GM12878 (cell line): ENCODE data around the gene PLPP3. TPM values are rescaled to one million over a fixed set of nuclear protein-coding genes. Genes with fewer than 3 reads are reported as not detected.

Experiments used
- BACH1 ChIP-seq: fragments of 450-650 bp; IDR thresholded peaks from 2 replicates; pipeline ENCODE4 v1.6.1; 2017; ENCODE audit warnings: mild to moderate bottlenecking, borderline replicate concordance
- HDAC2 ChIP-seq: fragments of 200-600 bp; sonication (generic); IDR thresholded peaks from 2 replicates; pipeline ENCODE4 v1.6.1; 2017
- NFIC ChIP-seq: IDR thresholded peaks from 2 replicates; pipeline ENCODE4 v1.6.1; 2012; ENCODE audit warnings: low read depth, mild to moderate bottlenecking, inconsistent platforms, low read length, moderate library complexity
- NFYA ChIP-seq: IDR thresholded peaks from 2 replicates; pipeline ENCODE4 v1.6.1; 2011; ENCODE audit warnings: low read depth, mild to moderate bottlenecking, low read length, improper control_type of control experiment, borderline replicate concordance
- RB1 ChIP-seq: fragments of 450-650 bp; formaldehyde crosslinking; IDR thresholded peaks from 2 replicates; pipeline ENCODE4 v1.6.1; 2017; ENCODE audit warnings: mild to moderate bottlenecking, borderline replicate concordance
- ZBED1 ChIP-seq: IDR thresholded peaks from 2 replicates; pipeline ENCODE4 v1.6.1; 2016; ENCODE audit warnings: borderline replicate concordance
- ZNF274 ChIP-seq: IDR thresholded peaks from one replicate; pipeline ENCODE4 v1.8.0; 2011; ENCODE audit not compliant: insufficient read length, insufficient read depth
- ZNF622 ChIP-seq: fragments of 450-650 bp; IDR thresholded peaks from 2 replicates; pipeline ENCODE4 v1.6.1; 2017; ENCODE audit warnings: mild to moderate bottlenecking, inconsistent platforms
- polyA plus RNA-seq, 11 experiments: library from polyadenylated mRNA; depleted of rRNA in 4 of 11; unstranded in 6 of 11; stranded (reverse) in 5 of 11; fragments of >200 nt; fragmentation: Nextera tagmentation in 4 of 11; fragmentation: Illumina TruSeq in 1 of 11; extraction: Ambion mirVana in 4 of 11; extraction: Trizol in 1 of 11; gene quantifications; 1 replicate in 1 of 11; 2 replicates in 10 of 11; pipeline versions ENCODE4 v1.2.1 to v1.2.3, GENCODE V29; 2011 to 2016; ENCODE audit warnings: inconsistent platforms in 2 of 11, missing spikeins in 2 of 11, low read depth in 1 of 11
- total RNA-seq, 4 experiments: library from RNA; depleted of rRNA in 3 of 4; stranded (reverse); fragments of >200 nt in 3 of 4; fragmentation: Illumina TruSeq in 1 of 4; extraction: Trizol in 1 of 4; gene quantifications; 2 replicates each; pipeline versions ENCODE4 v1.2.1 to v1.2.3, GENCODE V29; 2013 to 2021
- TF ChIP-seq, protein P1 (sequence below): fragments of 450-650 bp; IDR thresholded peaks from 2 replicates; pipeline ENCODE4 v1.6.1; 2016; ENCODE audit warnings: mild to moderate bottlenecking, moderate library complexity, borderline replicate concordance
- TF ChIP-seq, protein P2 (sequence below): fragments of 450-650 bp; IDR thresholded peaks from 2 replicates; pipeline ENCODE4 v1.6.1; 2018; ENCODE audit warnings: mild to moderate bottlenecking, low read depth, moderate library complexity; ENCODE audit not compliant: partially characterized antibody
- TF ChIP-seq, protein P3 (sequence below): IDR thresholded peaks from 2 replicates; pipeline ENCODE4 v1.6.1; 2011; ENCODE audit warnings: mild to moderate bottlenecking, low read depth, low read length, moderate library complexity; ENCODE audit not compliant: insufficient replicate concordance
- TF ChIP-seq, protein P4 (sequence below): fragments of 150-350 bp; IDR thresholded peaks from 2 replicates; pipeline ENCODE4 v1.6.1; 2014; ENCODE audit warnings: mild to moderate bottlenecking, low read depth, low read length
- TF ChIP-seq, protein P5 (sequence below): IDR thresholded peaks from 2 replicates; pipeline ENCODE4 v1.6.1; 2011; ENCODE audit warnings: borderline replicate concordance, low read depth, mild to moderate bottlenecking, moderate library complexity, mixed read lengths, low read length; ENCODE audit not compliant: insufficient read depth; ENCODE audit errors: extremely low read length

PLPP3 gene
- total and polyA plus RNA-seq, 10 of the 15 experiments (the other 5 are each of a cell fraction or from before 2014, with no cell fraction given): 6.4 to 26.8 (median 9.5) TPM

DNA sequence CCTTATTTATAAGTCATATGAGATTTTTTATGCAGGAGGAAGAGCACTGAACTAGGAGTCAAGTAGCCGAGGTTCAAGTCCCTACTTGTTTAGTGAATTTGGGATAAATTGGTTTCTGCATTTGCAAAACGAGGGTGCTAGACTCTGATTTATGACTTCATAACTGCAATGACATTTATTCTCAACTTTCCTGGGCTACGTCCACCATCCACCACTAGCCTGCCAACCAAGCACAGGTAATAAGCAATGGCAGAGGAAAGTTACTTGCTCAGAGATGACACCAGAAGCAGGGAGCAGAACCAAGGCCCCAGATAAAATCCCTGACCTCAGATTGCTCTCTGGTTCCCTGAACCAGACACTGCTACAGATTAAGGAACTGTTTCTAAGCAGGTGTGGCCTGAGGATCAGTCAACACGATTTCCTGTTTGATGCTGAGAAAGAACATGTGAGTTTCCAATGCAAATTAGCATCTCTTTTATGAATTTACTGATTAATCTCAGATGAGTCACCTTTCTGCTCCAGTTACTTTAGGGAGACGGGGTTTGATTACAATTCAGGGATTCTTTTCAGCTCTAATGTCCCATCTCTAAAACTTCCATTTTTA, 52.7 kb downstream of the PLPP3 start (continued):
- TF ChIP-seq, protein P1, sequence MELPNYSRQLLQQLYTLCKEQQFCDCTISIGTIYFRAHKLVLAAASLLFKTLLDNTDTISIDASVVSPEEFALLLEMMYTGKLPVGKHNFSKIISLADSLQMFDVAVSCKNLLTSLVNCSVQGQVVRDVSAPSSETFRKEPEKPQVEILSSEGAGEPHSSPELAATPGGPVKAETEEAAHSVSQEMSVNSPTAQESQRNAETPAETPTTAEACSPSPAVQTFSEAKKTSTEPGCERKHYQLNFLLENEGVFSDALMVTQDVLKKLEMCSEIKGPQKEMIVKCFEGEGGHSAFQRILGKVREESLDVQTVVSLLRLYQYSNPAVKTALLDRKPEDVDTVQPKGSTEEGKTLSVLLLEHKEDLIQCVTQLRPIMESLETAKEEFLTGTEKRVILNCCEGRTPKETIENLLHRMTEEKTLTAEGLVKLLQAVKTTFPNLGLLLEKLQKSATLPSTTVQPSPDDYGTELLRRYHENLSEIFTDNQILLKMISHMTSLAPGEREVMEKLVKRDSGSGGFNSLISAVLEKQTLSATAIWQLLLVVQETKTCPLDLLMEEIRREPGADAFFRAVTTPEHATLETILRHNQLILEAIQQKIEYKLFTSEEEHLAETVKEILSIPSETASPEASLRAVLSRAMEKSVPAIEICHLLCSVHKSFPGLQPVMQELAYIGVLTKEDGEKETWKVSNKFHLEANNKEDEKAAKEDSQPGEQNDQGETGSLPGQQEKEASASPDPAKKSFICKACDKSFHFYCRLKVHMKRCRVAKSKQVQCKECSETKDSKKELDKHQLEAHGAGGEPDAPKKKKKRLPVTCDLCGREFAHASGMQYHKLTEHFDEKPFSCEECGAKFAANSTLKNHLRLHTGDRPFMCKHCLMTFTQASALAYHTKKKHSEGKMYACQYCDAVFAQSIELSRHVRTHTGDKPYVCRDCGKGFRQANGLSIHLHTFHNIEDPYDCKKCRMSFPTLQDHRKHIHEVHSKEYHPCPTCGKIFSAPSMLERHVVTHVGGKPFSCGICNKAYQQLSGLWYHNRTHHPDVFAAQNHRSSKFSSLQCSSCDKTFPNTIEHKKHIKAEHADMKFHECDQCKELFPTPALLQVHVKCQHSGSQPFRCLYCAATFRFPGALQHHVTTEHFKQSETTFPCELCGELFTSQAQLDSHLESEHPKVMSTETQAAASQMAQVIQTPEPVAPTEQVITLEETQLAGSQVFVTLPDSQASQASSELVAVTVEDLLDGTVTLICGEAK: no peak
- TF ChIP-seq NFYA: no peak
- TF ChIP-seq, protein P2, sequence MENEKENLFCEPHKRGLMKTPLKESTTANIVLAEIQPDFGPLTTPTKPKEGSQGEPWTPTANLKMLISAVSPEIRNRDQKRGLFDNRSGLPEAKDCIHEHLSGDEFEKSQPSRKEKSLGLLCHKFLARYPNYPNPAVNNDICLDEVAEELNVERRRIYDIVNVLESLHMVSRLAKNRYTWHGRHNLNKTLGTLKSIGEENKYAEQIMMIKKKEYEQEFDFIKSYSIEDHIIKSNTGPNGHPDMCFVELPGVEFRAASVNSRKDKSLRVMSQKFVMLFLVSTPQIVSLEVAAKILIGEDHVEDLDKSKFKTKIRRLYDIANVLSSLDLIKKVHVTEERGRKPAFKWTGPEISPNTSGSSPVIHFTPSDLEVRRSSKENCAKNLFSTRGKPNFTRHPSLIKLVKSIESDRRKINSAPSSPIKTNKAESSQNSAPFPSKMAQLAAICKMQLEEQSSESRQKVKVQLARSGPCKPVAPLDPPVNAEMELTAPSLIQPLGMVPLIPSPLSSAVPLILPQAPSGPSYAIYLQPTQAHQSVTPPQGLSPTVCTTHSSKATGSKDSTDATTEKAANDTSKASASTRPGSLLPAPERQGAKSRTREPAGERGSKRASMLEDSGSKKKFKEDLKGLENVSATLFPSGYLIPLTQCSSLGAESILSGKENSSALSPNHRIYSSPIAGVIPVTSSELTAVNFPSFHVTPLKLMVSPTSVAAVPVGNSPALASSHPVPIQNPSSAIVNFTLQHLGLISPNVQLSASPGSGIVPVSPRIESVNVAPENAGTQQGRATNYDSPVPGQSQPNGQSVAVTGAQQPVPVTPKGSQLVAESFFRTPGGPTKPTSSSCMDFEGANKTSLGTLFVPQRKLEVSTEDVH: no peak
- no peak for TF ChIP-seq ZNF274
- peak; percentile 73 for TF ChIP-seq NFIC
- no peak for TF ChIP-seq RB1
- TF ChIP-seq, protein P3, sequence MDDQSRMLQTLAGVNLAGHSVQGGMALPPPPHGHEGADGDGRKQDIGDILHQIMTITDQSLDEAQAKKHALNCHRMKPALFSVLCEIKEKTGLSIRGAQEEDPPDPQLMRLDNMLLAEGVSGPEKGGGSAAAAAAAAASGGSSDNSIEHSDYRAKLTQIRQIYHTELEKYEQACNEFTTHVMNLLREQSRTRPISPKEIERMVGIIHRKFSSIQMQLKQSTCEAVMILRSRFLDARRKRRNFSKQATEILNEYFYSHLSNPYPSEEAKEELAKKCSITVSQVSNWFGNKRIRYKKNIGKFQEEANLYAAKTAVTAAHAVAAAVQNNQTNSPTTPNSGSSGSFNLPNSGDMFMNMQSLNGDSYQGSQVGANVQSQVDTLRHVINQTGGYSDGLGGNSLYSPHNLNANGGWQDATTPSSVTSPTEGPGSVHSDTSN: no peak
- TF ChIP-seq HDAC2: no peak
- TF ChIP-seq, protein P4, sequence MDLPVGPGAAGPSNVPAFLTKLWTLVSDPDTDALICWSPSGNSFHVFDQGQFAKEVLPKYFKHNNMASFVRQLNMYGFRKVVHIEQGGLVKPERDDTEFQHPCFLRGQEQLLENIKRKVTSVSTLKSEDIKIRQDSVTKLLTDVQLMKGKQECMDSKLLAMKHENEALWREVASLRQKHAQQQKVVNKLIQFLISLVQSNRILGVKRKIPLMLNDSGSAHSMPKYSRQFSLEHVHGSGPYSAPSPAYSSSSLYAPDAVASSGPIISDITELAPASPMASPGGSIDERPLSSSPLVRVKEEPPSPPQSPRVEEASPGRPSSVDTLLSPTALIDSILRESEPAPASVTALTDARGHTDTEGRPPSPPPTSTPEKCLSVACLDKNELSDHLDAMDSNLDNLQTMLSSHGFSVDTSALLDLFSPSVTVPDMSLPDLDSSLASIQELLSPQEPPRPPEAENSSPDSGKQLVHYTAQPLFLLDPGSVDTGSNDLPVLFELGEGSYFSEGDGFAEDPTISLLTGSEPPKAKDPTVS: no peak
- TF ChIP-seq, protein P5, sequence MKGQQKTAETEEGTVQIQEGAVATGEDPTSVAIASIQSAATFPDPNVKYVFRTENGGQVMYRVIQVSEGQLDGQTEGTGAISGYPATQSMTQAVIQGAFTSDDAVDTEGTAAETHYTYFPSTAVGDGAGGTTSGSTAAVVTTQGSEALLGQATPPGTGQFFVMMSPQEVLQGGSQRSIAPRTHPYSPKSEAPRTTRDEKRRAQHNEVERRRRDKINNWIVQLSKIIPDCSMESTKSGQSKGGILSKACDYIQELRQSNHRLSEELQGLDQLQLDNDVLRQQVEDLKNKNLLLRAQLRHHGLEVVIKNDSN: no peak
- no peak for TF ChIP-seq BACH1
- no peak for TF ChIP-seq ZNF622
- TF ChIP-seq ZBED1: no peak
